MM.1S (cell line): ENCODE results near the gene MET.

Experiments
- EZH2 ChIP-seq: fragments of 300-600 bp; sonication (generic); optimal IDR thresholded peaks from 2 replicates; pipeline ENCODE3; 2017; ENCODE audit warnings: low read depth, mild to moderate bottlenecking, antibody characterized with exemption, low read length, mixed read lengths
- EZH2phosphoT487 ChIP-seq: fragments of 300-600 bp; sonication (generic); IDR thresholded peaks from 2 replicates; pipeline ENCODE4 v1.6.1; 2018; ENCODE audit warnings: antibody characterized with exemption, low read length
- TF ChIP-seq, protein P1 (sequence below): fragments of 300-600 bp; sonication (generic); IDR thresholded peaks from 2 replicates; pipeline ENCODE4 v1.5.1; 2016; ENCODE audit warnings: antibody characterized with exemption, low read length, mixed read lengths

DNA sequence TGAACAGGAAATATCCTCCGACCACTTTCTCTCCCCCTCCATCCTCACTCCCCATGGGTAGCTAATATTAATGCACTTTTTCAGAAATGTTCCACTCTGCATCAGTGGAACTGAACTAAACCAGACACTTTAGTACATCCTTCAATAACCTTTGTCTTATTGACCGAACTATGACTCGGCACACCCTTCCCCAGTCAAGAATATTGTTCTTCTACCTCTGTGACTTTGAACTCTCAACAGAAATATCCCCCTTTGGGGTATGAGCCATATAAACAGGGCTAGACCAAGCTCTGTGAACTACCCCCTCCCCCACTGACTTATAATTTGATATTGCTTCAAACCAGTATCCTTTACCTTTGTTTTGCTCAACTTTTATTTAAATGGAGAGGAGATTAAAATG is 132.5 kb downstream of the MET start:
- TF ChIP-seq, protein P1, sequence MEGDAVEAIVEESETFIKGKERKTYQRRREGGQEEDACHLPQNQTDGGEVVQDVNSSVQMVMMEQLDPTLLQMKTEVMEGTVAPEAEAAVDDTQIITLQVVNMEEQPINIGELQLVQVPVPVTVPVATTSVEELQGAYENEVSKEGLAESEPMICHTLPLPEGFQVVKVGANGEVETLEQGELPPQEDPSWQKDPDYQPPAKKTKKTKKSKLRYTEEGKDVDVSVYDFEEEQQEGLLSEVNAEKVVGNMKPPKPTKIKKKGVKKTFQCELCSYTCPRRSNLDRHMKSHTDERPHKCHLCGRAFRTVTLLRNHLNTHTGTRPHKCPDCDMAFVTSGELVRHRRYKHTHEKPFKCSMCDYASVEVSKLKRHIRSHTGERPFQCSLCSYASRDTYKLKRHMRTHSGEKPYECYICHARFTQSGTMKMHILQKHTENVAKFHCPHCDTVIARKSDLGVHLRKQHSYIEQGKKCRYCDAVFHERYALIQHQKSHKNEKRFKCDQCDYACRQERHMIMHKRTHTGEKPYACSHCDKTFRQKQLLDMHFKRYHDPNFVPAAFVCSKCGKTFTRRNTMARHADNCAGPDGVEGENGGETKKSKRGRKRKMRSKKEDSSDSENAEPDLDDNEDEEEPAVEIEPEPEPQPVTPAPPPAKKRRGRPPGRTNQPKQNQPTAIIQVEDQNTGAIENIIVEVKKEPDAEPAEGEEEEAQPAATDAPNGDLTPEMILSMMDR = no peak
- TF ChIP-seq EZH2phosphoT487 (no peak), EZH2 (no peak)
